8988T (cell line): Measurements from ENCODE around the gene ACTR1B.
"Not testable (repeated sequence)": the region's sequence is repeated elsewhere in the genome, so short reads cannot be mapped to it uniquely, and the experiment has no call there.

Experiments used
- DNase-seq: peaks from one replicate; pipeline ENCODE4 v3.0.0; 2011

Gene ACTR1B

DNA sequence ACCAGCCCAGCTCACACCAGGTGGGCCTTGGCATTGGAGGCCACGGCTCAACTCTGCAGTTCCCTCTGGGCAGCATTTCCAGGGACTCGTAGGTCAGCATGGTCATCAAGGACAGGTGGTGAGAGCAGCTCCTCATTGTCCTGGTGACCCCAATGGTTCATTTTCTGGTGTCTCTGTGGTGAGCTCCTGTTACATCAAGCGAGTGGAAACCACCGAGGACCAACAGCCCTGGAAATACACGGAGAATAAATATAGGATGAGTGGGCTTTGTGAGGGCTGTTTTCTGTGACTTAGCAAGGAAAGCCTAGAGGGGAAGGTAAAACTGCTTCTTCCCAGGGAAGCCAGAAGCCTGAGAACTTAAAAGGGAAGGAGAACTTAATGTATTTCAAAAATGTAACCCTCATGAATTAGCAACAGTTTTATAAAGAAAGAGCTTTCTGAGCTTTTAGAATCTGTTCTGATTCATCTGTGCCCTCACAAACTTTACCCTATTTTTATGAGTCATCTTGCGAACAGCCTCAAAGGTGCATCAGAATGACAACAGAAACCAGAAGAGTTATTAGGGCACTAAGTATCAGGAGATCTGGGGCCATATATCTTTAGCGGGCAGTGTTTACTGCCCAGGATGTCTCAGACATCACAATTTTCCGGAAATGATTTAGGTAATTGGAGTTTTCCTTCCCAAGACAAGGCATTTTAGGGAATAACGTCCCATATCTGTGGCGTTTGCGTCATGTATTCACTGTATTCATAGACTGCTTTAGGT is 24.4 kb upstream of the ACTR1B start:
- DNase-seq: no peak

DNA sequence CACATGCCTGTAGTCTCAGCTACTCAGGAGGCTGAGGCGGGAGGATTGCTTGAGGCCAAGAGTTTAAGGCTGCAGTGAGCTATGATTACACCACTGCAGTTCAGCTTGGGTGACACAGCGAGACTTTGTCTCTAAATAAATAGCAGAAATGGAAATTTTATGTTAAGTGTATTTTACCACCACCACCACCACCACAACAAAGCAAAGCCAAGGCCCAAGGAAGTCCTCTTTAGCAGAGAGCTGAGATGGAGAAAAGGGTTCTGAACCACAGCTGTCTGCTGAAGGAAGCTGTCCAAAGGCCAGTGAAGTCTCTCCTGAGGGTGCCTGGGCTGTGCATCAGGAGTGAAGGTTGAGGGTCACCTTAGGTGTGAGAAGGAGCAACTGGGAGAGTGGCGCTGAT is 23.4 kb upstream of the ACTR1B start:
- DNase-seq: not testable (repeated sequence)

DNA sequence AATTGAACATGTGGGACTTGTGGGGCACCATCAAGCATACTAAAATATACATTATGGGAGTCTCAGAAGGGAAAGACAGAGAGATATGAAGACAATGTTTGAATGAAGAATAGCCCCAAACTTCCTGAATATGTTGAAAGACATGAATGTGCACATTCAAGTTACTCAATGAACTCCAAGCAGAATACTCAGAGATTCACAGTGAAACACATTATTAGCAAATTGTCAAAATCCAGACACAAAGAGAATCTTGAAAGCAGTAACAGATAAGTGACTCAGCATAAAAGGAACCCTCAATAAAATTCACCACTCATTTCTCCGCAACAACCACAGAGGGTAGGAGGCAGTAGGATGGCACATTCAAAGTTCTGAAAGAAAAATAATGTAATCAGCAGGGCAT is 14.5 kb upstream of the ACTR1B start:
- no peak for DNase-seq

DNA sequence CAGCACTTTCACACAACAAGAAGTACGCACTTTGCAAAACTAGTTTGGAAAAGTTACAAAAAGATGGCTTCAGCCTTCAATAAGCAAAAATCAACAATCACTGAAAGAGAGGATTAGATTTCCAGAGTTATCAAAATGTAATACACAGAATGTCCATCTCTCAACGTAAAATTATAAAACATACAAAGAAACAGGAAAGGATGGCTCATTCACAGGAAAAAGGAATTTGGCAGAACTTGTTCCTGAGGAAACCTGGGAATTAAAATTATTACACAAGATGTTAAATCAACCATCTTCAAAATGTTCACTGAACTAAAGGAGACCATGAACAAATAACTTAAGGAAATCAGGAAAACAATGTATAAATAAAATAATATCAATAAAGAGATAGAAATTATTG is 13.6 kb upstream of the ACTR1B start:
- no peak for DNase-seq

DNA sequence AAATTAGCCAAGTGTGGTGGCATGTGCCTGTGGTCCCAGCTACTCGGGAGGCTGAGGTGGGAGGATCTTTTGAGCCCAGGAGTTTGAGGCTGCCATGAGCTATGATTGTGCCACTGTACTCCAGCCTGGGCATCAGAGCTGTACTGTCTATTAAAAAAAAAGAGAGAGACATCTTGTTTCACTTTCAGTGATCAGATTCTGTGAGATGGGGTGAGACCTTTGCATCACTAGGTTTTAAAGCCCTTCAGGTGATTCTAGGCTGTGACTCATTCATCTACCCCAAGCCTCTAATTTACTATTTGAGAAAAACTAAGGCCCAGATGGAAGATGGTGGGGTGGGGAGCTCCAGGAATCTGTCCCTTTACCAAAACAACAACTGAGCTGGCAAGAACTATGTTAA is 12.8 kb upstream of the ACTR1B start:
- no peak for DNase-seq

DNA sequence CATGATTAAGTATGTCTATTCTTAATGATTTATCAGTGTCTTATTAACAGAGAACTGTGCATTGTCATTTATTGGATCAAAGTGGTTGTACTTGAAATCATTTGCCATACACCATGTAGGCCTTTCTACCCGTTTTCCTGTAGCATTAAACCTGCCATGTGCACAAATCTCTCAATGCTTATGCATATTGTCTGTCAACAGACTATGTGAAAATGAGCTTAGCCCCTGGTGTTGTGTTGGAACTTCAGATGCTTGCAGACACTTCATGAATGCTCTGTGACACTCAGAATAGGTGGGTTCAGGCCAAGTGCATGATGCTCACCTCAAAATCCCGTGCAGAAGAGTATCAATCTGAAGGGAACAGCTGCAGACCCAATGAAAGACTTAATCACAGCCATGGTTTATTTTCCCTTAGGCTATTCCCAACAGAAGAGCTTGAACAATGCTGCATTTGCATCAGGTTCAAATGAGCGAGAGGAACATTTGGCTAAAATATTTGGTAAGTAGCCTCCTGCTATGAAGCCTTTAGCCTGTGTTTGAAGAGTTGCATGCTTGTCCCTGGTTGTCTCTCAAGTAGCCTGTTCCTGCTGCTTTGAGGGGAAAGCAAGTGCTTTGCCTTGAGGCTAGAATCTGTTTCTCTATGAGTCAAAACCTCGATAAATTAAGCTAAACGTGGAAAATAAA is 11.7 kb upstream of the ACTR1B start:
- no peak for DNase-seq

DNA sequence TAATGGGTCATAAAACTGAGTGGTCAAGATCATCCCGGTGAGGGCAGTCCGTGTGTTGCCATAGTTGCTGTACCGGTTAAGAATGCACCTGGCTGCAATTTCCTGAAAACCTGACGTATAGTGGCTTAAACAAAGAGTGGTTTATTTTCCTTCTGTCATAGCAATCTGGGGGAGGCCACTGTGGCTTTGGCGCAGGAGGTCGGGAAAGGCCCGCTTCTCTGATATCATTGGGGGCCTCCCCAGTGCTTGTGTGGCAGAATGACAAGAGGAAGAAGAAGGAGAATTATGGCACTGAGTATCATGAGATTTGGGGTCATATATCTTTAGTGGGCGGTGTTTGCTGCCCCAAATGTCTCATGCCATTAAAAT is 10.1 kb upstream of the ACTR1B start:
- DNase-seq: no peak

DNA sequence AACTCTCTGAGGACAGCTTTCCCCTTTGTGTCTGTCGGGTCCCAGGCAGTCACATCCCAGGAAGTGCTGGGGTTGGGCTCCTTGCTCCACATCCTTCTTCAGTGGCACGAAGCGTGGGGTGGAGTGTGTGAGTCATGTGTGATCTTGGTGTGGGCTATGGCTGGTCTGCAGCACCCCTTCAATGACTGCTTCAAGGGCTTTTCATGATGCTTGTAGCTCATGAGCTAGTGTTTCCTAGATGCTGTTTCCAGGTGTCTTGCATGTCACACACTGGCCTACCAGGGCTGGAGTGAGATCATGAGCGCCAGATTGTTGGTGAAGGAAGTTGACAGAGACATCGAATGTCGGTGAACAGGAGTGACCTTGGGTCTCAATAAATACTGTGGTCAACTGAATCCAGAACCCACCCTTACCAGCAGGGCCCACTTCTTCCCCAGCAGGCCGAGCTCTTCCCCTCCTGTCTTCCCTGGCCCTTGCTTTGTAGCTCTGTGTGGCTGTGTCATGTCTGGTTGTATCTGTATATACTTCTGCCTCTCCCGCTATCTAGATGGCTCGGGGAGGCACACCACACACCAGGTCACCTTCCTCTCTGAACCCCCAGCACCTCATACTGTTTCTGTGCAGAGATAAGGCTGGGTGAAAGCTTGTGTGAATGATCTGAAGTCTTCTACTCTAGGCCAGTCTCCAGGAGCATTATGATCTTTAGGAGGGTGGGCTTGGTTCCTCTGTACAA is 9.5 kb upstream of the ACTR1B start:
- DNase-seq: no peak

DNA sequence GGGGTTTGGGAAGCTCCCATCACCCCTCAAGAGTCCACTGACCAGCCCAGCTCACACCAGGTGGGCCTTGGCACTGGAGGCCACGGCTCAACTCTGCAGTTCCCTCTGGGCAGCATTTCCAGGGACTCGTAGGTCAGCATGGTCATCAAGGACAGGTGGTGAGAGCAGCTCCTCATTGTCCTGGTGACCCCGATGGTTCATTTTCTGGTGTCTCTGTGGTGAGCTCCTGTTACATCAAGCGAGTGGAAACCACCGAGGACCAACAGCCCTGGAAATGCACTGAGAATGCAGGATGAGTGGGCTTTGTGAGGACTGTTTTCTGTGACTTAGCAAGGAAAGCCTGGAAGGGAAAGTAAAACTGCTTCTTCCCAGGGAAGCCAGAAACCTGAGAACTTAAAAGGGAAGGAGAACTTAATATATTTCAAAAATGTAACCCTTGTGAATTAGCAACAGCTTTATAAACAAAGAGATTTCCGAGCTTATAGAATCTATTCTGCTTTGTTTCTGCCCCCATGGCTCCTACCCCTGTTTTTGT is 8.8 kb upstream of the ACTR1B start:
- not testable (repeated sequence) for DNase-seq

DNA sequence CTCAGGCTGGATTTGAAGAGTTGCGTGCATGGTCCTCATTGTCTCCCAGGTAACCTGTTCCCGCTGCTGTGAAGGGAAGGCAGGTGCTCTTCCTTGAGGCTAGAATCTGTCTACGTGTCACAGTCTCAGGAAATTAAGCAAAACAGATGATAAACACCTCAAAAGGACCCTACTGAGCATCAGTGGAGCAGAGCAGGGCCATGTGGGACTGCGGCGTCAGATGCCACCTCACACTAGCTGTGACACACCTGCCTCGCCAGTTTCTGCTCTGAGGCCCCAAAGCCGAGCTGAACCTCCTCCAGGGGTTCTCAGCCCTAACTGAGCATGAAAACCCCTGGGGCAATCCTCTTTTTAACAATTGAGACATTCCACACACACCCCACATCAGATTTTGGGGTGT is 7.7 kb upstream of the ACTR1B start:
- no peak for DNase-seq

DNA sequence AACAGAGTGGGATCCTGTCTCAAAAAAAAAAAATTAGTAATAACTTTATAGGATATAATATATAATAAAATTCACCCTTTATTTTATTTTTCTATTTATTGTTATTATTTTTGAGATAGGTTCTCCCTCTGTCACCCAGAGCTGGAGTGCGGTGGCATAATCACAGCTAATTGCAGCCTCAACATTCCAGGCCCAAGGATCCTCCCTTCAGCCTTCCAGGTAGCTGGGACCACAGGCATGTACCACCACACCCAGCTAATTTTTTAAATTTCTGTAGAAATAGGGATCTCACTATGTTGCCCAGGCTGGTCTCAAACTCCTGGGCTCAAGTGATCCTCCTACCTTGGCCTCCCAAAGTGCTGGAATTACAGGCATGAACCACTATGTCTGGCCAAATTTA is 6.6 kb upstream of the ACTR1B start:
- DNase-seq: no peak

DNA sequence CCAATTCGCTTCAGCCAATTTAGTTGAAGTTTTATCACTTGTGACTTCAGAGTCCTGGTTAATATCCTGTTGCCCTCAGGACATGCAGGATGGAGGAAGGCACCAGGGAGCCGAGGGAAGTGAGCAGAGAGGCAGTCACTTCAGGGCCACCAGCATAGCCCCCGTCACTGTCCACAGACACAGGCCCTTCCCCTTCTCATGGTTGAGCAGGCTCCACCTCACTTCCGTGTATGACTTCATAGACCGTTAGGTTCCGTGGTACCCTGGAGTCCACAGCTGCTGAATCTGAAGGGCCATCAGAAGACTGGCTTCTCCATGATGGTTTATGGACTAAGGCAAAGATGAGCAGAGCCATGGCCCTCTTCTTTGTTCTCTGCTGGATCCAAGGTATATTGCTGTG is 5.6 kb upstream of the ACTR1B start, which contains the start of gene C2orf92:
Gene C2orf92 (plus strand): TSS at position 266 of the 400 bp plus-strand sequence. CDS start 76 bp downstream, at position 342.
- no peak for DNase-seq

DNA sequence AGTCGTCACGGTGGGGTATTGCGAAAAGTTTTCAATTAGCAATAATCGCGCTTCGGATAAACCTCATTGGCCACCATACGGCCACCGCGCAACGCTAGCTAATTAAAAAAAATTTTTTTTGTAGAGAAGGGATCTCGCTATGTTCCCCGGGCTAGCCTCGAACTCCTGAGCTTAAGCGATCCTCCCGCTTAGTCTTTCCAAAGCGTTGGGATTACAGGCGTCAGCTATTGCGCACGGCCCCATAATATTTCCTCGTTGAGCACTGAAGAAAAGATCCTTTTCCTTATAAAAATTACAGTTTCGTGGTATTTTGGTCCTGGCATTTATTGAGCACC is 759 bp upstream of the ACTR1B start:
- no peak for DNase-seq

DNA sequence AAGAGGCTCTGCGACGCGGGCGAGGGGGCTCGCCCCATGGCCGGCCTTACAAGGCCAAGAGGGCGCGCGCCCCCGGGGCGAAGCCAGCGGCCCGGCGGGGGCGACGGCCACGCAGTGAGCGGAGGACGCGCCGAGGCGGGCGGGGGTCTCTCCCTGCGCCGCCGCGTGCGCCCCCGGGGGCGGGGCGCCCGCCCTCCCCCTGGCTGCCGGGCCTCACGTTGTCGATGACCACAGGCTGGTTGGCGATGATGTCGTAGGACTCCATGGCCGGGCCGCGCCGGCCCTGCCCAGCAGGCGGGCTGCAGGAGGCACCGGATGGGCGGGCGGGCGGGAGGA is 250 bp downstream of the ACTR1B start:
- no peak for DNase-seq

DNA sequence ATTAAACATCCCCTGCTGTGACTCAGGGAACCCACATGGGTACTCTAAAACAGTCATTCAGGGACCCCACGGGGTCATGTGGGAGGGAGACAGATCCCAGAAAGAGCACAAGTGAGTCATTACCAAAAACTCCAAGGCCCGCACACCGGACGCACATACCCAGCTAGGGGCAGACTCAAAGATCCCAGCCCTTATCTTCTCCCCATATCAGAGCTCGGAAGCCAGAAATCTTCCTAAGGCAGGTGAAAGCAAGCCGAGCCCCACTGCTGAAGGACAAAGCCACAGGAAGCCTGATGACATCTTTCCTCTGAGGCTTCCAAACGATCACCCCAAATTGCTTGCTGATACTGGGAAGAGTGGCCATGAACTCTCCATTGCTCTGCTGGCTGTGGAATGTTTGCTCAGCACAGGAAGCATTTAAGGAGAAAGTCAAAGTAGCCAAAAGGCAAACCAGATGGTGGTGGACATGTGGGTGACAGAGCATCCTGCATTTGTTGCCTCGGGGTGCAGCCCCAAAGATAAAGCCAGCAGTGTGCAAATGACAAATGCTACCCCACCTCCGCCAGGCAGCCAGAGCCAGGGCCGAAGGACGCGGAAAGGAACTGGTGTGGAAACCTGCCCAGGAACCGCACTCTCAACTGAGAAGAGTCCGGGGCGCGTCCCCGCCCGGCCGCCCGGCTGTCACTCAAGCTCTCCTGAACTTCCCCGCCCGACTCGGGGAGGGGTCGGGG is 784 bp downstream of the ACTR1B start:
- peak; percentile 68 for DNase-seq

DNA sequence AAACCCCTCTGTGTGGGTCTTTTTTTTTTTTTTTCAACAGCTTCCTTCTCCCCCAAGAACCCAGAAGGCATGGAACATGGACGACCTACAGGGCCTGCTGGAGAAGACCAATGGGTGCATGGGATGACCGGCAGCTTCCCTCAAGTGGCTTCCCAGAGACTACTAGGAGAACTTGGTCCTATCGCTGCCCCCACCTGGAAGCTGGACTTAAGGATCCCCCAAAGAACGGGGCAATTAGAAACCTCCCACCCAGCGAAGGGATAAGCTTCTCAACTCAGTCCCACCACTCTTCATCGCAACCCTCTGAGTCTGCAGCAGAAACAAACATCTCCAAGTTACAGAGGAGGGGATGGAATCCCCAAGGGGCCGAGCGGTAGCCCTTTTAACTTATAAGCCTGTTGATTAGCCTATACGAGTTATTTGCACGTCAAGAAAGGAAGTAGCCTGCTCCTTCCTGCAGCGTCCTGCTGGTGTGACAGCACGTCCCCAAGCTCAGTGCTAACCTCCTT is 1.4 kb downstream of the ACTR1B start:
- no peak for DNase-seq

DNA sequence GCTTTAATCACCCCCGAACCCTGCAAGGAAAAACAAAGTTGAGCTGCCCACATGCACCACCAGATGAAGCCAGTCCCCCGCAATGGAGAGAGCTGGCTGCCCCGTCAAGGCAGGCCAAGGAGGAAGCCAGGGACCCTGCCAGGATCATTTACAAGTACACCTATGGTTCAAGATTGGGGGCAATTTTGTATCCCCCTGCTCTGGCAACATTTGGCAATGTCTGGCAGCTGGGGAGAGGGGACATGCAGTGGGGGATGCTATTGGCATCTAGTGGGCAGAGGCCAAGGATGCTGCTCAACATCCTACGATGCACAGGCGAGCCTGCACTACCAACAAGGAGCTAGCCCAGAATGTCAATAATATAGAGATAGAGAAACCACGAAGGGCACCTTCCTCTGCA is 1.9 kb downstream of the ACTR1B start:
- no peak for DNase-seq

DNA sequence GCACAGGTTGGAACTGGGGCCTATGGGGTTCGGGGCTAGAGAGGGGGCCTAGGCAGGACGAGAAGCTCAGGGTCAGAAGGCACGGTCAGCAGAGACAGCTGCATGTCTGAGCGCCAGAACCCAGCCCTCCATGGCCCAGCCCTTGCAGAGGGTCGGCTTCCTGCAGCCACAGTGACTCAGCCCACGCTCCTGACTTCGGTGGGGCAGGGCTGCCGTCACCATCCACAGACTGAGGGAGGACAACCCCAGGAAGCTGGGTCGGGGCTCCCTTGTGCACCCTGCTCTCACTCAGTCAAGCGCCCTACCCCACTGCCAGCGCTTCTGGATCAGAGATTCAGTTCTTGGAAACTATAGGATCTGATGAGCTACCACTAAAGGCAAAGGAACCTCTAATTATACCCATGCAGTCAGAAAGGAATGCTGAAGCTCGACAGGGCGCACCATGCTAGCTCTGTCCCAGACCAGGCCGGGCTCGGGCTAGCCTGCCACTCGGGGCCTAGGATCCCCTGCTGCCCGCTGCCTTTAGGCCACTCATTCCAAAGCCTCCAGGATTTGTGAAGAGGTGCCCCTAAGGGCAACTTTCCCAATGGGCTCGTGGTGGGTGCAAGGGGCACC is 3.0 kb downstream of the ACTR1B start:
- no peak for DNase-seq

DNA sequence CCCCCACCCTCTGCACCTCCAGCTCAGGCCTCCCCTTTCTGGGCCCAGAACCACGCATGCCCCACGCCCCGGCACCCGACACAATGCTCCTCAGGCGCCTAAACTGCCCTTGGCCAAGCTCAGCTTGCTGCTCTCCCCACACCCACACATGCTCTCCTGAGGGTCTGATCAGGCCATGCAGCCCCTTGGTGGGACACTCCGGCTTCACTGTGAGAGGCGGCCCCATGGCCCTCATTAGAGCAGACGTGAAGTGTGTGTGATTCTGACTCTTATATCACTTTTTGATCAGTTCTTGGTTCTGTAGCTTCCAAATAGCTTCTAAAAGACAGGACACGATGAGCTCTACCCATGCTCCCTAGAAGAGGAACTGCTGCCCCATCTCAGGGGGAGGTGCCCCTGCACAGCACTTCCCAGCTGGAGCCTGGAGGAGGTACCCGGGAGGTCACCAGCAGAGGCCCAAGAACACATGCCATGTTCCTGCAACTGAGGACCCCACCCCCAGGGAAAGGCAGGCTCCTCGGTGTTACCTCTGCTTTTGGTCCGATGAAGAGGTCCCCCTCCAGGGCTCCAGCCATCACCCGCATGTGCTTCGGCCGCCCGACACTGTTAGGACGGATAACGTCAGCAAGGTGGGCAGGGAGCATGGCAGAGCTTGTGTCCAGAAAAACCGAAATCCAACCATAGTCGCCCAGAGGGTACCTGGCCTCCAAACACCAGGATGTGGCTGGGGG is 3.6 kb downstream of the ACTR1B start:
- DNase-seq: no peak

DNA sequence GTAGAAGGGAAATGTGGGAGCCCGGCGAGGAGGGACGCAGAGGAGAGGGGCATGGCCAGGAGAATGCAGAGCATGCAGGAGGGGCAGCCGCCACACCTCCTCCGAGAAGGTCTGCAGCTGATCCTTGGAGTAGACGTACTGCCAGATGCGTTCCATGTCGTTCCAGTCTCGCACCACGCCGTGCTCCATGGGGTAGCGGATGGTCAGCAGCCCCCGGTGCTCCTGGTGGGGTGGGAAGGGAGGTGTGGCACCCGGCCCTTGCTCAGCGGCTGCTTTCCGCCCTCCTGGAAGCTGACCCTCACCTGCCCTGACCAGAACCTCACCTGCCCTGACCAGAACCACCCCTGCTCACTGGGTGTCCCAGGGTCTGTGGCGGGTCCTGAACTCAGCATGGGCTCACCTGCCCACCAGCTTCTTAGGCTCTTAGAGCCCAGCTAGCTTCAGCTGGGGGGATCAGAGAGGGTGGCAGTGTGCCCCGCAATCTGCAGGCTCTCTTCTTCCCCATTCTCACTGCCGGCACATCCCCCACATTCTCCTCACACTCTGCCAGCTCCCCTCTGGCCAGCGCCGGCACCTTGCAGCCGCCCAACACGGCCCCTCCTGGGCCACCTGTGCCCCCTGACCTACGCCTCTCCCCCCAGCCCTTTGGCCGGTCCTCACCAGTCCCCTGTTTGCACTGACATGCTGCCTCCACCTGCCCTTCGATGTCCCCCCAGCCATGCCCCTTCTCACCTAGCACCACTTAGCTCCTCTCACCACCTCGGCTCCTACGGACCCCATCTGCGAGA is 4.4 kb downstream of the ACTR1B start:
- no peak for DNase-seq

DNA sequence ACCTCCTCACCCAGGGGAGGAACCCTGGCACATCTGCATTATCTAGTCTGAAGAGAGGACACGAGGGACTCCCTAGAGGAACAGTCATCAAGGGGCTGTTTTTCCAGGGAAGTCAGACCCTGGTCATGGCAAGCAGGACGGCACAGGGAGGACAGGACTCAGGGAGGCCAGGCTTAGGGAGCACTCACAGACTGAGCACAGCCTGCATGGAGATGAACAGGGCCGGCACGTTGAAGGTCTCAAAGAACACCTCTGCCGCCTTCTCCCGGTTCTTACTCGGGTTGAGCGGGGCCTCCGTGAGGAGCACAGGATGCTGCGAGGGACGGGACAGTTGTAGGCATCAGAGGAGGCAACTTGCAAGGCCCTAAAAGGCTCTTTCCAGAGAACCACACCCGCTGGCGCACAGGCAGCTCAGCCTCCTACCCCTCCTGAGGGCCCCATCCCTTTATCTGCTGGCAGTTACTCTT is 5.1 kb downstream of the ACTR1B start:
- DNase-seq: no peak
